ENCODE measurements around the gene JADE2.

JADE2 gene

DNA sequence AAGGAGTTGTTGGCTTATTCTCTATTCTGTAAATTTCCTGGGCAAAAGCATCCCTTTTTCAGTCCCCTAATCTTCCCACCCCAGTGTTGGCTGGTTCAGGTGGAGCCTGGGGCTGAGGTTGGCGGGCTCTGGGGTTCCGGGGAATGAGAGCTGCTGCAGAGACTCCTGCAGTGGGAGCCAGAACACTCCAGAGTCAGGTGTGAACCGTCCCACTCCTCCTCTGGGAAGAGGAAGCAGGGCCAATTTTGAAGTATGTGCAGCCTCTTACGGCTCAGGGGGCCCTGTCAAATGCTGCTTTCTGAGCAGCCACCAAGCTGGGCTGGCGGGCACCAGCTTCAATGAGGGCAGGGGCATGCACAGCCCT, 42.8 kb downstream of the JADE2 start:
- in situ Hi-C loops (cut with MboI; ENCODE audit: low sequenced_read_pairs) = no loop called here

GRCh38 chr5:134568761-134569695, 43.6 kb downstream of the JADE2 start:
- in situ Hi-C loops (cut with MboI; ENCODE audit: low sequenced_read_pairs) = no loop called here

- in situ Hi-C loops (cut with MboI; ENCODE audit: low sequenced_read_pairs) = no loop called here
Measured at GRCh38 chr5:134569758-134570364, 44.4 kb downstream of the JADE2 start.

- in situ Hi-C loops (cut with MboI; ENCODE audit: low sequenced_read_pairs) = no loop called here
Measured at GRCh38 chr5:134570365-134570758, 44.9 kb downstream of the JADE2 start.

- in situ Hi-C loops (cut with MboI; ENCODE audit: low sequenced_read_pairs) = no loop called here
Measured at GRCh38 chr5:134570886-134571285, 45.4 kb downstream of the JADE2 start.

GRCh38 chr5:134571693-134572405, 46.4 kb downstream of the JADE2 start:
- in situ Hi-C loops (cut with MboI; ENCODE audit: low sequenced_read_pairs) = no loop called here

GRCh38 chr5:134572811-134573210, 47.3 kb downstream of the JADE2 start:
- in situ Hi-C loops (cut with MboI; ENCODE audit: low sequenced_read_pairs) = no loop called here

DNA sequence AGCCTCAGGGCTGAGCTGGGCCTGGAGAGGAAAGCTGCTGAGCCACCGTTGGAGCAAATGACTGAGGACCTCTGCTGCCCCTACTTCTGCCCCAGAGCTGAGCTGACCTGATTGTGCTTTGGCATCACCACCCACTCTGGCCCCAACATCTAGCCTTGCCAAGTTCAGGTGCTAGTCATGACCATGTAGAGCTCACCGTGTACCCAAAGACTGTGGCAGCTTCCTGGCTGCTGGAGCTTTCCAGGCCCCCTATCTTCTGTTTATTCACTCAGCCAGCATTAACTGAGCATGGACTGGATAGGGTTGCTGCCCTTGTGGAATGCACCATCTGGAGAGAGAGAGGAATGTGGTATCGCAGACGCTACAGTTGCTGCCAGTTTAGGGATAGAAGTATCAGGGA, 49.1 kb downstream of the JADE2 start:
- in situ Hi-C loops (cut with MboI; ENCODE audit: low sequenced_read_pairs) = no loop called here

DNA sequence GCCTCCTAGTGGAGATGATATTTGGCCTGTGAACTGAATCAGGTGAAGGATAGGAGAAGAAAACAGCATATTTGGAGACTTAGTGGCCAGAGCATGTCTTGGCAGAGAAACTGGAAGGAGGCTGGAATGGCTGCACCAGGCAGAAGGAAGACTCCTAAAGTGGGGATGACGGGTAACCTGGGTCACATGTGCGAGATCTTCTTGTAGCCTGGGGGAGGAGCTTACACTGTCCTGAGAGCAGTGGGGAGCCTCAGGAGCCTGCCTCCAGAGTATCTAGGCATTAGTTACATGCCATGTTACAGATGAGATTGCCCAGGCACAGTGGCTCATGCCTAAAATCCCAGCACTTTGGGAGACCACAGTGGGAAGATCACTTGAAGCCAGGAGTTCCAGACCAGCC, 49.8 kb downstream of the JADE2 start:
- in situ Hi-C loops (cut with MboI; ENCODE audit: low sequenced_read_pairs) = no loop called here

DNA sequence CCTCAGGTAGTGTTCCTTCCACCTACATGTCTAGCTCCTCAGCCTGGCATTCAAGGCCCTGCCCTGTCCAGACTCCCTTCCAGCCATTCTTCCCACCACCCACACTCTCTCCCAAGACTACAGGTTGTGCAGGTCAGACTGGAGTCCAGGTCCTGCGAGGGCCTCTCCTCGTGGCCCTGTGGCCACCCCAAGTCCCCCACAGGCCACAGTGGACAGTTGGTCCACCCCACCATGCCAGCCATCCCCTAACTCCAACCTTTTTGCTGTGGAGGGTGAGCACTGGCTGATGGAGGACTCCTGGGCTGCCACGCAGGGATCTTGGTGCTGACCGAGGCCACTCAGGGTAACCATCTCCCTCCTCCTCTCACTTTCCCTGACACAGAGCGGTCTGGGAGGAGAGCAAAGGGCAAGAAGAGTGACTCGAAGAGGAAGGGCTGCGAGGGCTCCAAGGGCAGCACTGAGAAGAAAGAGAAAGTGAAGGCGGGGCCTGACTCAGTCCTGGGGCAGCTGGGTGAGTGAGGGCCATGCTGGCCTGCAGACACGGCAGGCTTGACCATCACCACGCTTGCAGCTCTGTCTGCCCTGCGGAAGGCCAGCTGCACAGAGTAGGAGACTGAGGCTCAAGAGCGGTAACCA, 51.0 kb downstream of the JADE2 start:
- in situ Hi-C loops (cut with MboI; ENCODE audit: low sequenced_read_pairs) = no loop called here

DNA sequence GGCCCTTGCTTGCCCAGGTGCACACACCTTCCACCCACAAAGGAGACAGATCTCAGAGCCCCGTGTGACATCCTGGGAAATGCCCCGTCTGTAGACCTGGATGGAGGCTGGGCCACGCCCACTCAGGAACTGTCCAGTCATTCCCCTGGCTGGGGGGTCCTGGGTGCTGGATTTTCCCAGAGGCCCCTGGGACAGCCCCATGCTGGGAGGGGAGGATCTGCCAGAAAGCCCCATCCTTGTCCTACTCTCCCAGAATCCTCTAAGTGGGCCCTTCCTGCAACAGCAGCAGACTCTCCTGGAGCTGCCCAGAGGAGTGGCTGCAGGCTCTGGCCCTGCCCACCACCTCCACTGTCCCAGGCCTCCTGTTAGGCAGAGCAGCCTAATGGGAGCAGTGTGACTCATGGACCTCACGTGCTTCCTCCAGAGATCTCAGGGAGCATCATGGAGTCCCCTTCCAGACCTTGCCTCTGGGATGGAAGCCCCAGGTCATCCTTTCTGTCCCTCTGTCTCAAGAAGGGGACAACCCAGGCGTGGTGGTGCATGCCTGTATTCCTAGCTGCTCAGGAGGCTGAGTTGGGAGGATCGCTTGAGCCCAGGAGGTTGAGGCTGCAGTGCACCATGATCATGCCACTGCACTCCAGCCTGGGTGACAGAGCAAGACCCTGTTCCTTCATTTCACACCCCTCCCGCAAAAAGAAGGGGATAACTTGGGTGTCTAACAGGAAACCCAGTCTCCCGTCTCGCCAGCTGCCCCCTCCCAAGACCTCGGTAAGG, 51.7 kb downstream of the JADE2 start:
- in situ Hi-C loops (cut with MboI; ENCODE audit: low sequenced_read_pairs) = no loop called here

- in situ Hi-C loops (cut with MboI; ENCODE audit: low sequenced_read_pairs) = no loop called here
Measured at GRCh38 chr5:134577796-134578577, 52.5 kb downstream of the JADE2 start.

GRCh38 chr5:134578578-134579283, 53.3 kb downstream of the JADE2 start:
- in situ Hi-C loops (cut with MboI; ENCODE audit: low sequenced_read_pairs) = no loop called here

DNA sequence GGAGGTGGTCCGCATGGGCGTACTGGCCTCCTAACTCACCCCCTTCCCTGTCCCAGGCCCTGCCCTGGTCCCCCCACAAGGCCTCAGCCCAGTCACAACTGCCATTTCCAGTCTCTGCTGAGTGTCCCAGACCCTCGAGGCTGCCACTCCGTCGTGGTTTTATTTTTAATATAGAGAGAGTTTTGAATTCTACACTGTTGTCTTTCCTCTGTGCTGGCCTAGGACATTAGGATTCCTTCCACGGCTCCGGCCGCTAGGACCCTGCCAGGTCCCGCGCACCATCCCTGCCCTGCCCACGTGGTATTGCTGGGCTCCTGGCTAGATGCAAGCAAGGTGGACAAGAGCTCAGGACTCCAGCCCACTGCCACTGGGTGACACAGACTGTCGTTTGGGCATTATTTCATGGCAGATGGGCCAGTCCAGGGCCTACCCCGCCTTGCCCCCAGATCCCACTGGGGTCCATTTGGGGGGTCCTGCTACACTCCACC, 53.9 kb downstream of the JADE2 start:
- in situ Hi-C loops (cut with MboI; ENCODE audit: low sequenced_read_pairs) = no loop called here

DNA sequence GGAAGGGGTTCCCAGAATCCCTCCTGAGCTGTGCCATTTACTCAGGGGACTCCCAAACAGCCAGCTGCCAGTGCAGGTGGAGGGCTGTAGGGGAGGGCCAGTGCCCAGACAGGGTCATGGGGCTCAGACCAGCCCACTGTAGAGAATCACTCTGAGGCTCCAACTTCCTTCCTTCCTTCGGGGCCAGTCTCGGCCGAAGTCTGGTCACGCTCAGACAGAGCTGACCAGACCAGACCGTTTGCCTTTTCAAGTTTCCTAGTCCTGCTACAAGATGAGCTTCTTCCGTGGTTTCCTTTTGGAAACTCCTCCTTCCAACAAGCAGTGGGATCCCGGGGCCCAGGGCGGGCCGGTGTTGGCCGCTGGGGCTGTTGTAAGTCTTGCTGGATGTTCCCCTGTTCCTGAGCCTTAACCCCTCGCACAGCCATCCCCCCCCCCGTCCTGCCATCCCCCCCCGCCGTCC, 54.6 kb downstream of the JADE2 start:
- in situ Hi-C loops (cut with MboI; ENCODE audit: low sequenced_read_pairs) = no loop called here

DNA sequence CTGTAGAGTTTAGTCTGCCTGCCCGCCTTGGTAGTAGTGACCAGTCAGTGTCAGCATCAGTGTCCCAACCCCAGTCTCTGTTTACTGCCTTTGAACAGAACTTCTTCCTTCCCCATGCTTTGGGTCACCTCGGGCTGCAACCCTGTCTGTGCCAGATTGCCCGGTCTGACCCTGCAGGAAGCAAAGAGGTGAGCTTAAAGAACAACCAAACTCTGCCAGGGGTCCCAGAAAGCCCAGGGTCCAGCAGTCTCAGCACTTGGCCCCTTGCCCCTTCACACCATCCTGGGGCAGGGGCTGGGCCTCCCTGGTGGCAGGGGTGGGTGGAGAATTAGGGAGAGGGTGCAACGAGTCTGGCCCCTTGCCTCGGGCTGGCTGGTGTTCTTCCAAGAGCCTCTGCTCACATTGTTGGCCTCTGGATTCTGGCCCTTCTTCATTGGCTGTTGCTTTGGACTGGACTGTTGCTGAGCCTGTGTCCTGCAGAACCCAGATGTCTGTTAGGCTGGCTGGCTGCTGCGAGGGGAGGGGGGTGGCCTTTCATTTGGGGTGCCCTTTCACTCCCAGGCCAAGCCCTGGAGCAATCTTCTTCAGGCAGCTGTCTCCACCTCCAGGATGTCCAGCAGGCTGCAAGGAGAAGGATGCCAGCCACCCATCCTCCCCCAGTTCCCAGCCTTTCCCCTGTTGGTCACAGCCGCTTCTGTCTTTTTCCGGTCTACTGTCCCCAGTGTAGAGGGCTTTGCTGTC, 55.9 kb downstream of the JADE2 start:
- in situ Hi-C loops (cut with MboI; ENCODE audit: low sequenced_read_pairs) = no loop called here

GRCh38 chr5:134582281-134582680, 56.8 kb downstream of the JADE2 start:
- in situ Hi-C loops (cut with MboI; ENCODE audit: low sequenced_read_pairs) = no loop called here

GRCh38 chr5:134582941-134583340, 57.5 kb downstream of the JADE2 start:
- in situ Hi-C loops (cut with MboI; ENCODE audit: low sequenced_read_pairs) = no loop called here
